ENCODE data around the gene JKAMP.

DNA sequence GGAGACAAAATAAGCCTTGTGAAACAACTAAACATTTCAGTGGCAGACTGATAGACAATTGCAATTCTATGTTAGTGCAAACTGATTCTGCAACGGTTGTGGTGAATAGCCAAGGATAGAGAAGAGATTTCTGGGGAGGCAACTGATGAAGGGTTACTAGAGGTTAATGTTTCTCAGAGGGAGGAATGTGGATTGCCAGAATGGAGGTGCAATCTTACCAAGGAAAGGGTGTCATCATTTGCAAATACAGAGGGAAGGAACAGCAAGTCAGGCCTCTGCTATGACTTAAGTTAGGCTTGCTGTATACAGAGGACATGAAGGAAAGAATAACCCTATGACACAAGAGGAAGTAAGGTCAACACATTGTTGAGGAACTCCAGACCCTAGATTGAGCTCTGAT, 56.5 kb downstream of the JKAMP start:
- TF ChIP-seq, protein P1, sequence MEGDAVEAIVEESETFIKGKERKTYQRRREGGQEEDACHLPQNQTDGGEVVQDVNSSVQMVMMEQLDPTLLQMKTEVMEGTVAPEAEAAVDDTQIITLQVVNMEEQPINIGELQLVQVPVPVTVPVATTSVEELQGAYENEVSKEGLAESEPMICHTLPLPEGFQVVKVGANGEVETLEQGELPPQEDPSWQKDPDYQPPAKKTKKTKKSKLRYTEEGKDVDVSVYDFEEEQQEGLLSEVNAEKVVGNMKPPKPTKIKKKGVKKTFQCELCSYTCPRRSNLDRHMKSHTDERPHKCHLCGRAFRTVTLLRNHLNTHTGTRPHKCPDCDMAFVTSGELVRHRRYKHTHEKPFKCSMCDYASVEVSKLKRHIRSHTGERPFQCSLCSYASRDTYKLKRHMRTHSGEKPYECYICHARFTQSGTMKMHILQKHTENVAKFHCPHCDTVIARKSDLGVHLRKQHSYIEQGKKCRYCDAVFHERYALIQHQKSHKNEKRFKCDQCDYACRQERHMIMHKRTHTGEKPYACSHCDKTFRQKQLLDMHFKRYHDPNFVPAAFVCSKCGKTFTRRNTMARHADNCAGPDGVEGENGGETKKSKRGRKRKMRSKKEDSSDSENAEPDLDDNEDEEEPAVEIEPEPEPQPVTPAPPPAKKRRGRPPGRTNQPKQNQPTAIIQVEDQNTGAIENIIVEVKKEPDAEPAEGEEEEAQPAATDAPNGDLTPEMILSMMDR (IDR thresholded peaks at IDR 0.05; ENCODE audit: extremely low read depth in 1 of 2, insufficient read depth in 1 of 2, low read depth in 1 of 2, low read length in 2 of 2): no peak
- no peak for TF ChIP-seq POLR2A (IDR thresholded peaks at IDR 0.05; ENCODE audit: low read depth, low read length)
- TF ChIP-seq EZH2 (IDR thresholded peaks at IDR 0.05; ENCODE audit: borderline replicate concordance, low read depth, low read length, severe bottlenecking): no peak
- no peak for TF ChIP-seq JUN (IDR thresholded peaks at IDR 0.05; ENCODE audit: borderline replicate concordance, insufficient read depth, insufficient read length, low read depth)
- TF ChIP-seq, protein P2, sequence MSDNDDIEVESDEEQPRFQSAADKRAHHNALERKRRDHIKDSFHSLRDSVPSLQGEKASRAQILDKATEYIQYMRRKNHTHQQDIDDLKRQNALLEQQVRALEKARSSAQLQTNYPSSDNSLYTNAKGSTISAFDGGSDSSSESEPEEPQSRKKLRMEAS (IDR thresholded peaks at IDR 0.05; ENCODE audit: insufficient read depth, insufficient read length): no peak
- no peak for TF ChIP-seq FOS (IDR thresholded peaks at IDR 0.05; ENCODE audit: borderline replicate concordance, insufficient read depth, low read length)
- TF ChIP-seq POLR2AphosphoS5 (IDR thresholded peaks at IDR 0.05; ENCODE audit: insufficient read depth, low read depth, low read length): no peak

All from endothelial cell of umbilical vein (primary cell).